Mucosa of rectum (tissue), 2 donors: Measurements from ENCODE around the gene HS3ST3A1.
"Not testable (repeated sequence)": the region's sequence is repeated elsewhere in the genome, so short reads cannot be mapped to it uniquely, and the experiment has no call there.

Source experiments
- H3K27ac ChIP-seq, 2 donors: one replicate each; pipeline ENCODE4 v1.7.0; 2013; ENCODE audit warnings: inconsistent platforms in 2 of 2, low read depth in 2 of 2, low read length in 2 of 2
- H3K27me3 ChIP-seq, 2 donors: one replicate each; pipeline ENCODE4 v1.7.0; 2013; ENCODE audit warnings: low read length in 2 of 2; ENCODE audit not compliant: control insufficient read depth in 2 of 2, insufficient read depth in 2 of 2
- H3K36me3 ChIP-seq, 2 donors: one replicate each; pipeline ENCODE4 v1.7.0; 2013; ENCODE audit warnings: low read length in 2 of 2; ENCODE audit not compliant: control insufficient read depth in 2 of 2, insufficient read depth in 2 of 2
- H3K4me1 ChIP-seq, 2 donors: one replicate each; pipeline ENCODE4 v1.7.0; 2013; ENCODE audit warnings: low read length in 2 of 2, mild to moderate bottlenecking in 1 of 2; ENCODE audit not compliant: control insufficient read depth in 2 of 2, insufficient read depth in 2 of 2
- H3K4me3 ChIP-seq, 2 donors: one replicate each; pipeline ENCODE4 v1.7.0; 2013; ENCODE audit warnings: low read length in 2 of 2
- H3K9ac ChIP-seq, 2 donors: one replicate each; pipeline ENCODE4 v1.7.0; 2013; ENCODE audit warnings: low read length in 2 of 2, low read depth in 1 of 2, mild to moderate bottlenecking in 1 of 2
- H3K9me3 ChIP-seq, 2 donors: one replicate each; pipeline ENCODE4 v1.7.0; 2013; ENCODE audit warnings: low read length in 2 of 2; ENCODE audit not compliant: control insufficient read depth in 2 of 2
- donor health status: healthy.
- donor health status: Normal muscosa, but diverticular disease.

The HS3ST3A1 gene

DNA sequence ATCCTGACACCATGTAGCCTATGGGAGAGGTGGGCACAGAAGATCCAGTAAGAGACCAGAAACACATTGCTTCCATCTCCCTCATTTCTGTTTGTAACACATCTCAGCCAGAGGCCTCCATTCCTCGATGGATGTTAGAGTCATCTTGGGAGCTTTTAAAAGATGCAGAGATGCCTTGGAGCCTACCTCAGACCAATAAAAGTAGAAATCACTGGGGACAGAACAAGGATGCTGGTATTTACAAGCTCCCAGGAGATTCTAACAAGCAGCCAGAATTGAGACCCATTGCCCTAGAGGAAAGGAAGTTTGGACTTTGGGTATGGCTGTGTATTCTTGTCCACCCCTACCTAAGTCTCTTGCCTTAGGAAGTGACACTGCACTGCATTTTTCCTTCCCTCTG is 40.8 kb downstream of the HS3ST3A1 start:
- Histone ChIP-seq H3K4me1 (no peaks in the 10 kb centered on the region), H3K27me3 (no peaks in the 10 kb centered on the region), H3K36me3 (no peaks in the 10 kb centered on the region), H3K9ac (no peak overlapping the region), H3K27ac (no peak overlapping the region), H3K4me3 (no peak overlapping the region), H3K9me3 (no peaks in the 10 kb centered on the region)

- no peak overlapping the region for H3K27ac ChIP-seq
Observed at GRCh38 chr17:13558588-13558987, 43.1 kb downstream of the HS3ST3A1 start.

GRCh38 chr17:13557077-13557476 is 44.7 kb downstream of the HS3ST3A1 start:
- H3K9ac ChIP-seq: no peak overlapping the region
- no peak overlapping the region for H3K4me3 ChIP-seq
- H3K27me3 ChIP-seq: no peaks in the 10 kb centered on the region
- H3K4me1 ChIP-seq: no peaks in the 10 kb centered on the region
- H3K27ac ChIP-seq: no peak overlapping the region
- H3K9me3 ChIP-seq: no peaks in the 10 kb centered on the region
- H3K36me3 ChIP-seq: no peaks in the 10 kb centered on the region

More at GRCh38 chr17:13558588-13558987, 43.1 kb downstream of the HS3ST3A1 start:
- Histone ChIP-seq H3K9ac (no peak overlapping the region), H3K27me3 (no peaks in the 10 kb centered on the region), H3K9me3 (no peaks in the 10 kb centered on the region), H3K4me3 (no peak overlapping the region), H3K36me3 (no peaks in the 10 kb centered on the region), H3K4me1 (no peaks in the 10 kb centered on the region)

- Histone ChIP-seq H3K9me3 (no peaks in the 10 kb centered on the region), H3K27me3 (no peaks in the 10 kb centered on the region), H3K9ac (no peak overlapping the region), H3K4me1 (no peaks in the 10 kb centered on the region), H3K4me3 (no peak overlapping the region), H3K36me3 (no peaks in the 10 kb centered on the region), H3K27ac (no peak overlapping the region)
Observed at GRCh38 chr17:13554231-13554630, 47.5 kb downstream of the HS3ST3A1 start.

DNA sequence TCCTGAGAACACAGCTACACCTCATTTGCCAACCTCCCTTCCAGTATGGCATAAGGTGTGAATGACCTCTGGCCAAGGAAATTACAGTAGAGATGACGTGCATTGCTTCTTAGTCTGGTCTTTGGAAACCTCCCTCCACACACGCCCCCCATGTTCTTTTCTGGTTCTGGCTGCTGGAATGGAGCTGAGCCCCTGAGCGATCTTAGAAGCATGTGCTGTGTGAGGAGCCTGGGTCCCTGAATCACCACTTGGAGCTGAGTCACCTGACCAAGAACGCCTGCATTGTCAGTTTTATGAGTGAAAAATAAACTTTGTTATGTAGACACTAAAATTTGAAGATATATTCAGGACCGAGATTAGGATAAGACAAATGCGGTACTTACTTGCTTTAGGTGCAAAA is 51.4 kb downstream of the HS3ST3A1 start:
- Histone ChIP-seq H3K4me3 (no peak overlapping the region), H3K9ac (no peak overlapping the region), H3K36me3 (no peaks in the 10 kb centered on the region), H3K27ac (no peak overlapping the region), H3K27me3 (no peaks in the 10 kb centered on the region), H3K9me3 (no peaks in the 10 kb centered on the region), H3K4me1 (no peaks in the 10 kb centered on the region)

GRCh38 chr17:13548576-13548975 is 53.2 kb downstream of the HS3ST3A1 start:
- not testable (repeated sequence) for H3K36me3 ChIP-seq, H3K4me3 ChIP-seq, H3K4me1 ChIP-seq, H3K27me3 ChIP-seq, H3K9ac ChIP-seq, H3K27ac ChIP-seq, H3K9me3 ChIP-seq

DNA sequence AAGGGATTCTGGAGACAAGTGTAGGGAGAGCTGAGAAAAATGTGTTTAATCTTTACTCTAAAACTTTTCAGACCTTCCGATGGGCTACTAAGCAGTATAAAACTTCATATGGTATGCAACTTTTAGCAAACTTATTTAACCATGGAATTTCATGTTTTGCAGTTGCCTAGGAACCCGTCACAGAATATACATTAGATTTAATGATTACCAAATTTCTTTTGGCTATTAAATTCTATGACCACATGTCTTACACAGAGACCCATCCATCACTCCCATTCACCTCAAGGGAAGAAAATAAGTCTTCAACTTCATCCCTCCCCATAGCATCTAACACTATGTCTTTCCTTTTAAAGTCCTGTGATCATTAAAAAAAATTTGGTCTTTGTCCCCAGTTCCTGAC is 54.9 kb downstream of the HS3ST3A1 start:
- H3K4me3 ChIP-seq: no peak overlapping the region

DNA sequence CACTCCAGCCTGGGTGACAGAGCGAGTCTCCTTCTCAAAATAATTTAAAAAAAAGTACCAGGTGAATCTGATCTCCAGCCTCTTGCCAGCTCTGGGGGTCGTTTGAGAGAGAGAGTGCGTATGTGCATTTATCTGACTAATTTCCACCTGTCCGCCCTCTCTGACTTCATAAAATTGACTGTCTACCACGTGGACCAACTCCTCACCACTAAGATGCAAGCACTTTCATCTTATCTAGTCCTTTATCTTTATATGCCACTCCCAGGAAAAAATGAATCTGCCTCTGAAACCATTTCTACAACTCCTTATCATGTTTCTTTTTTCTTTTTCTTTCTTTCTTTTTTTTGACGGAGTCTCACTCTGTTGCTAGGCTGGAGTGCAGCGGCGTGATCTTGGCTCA is 55.8 kb downstream of the HS3ST3A1 start:
- Histone ChIP-seq H3K9ac (no peak overlapping the region), H3K36me3 (no peaks in the 10 kb centered on the region), H3K4me1 (no peaks in the 10 kb centered on the region), H3K27ac (no peak overlapping the region), H3K9me3 (no peaks in the 10 kb centered on the region), H3K4me3 (no peak overlapping the region), H3K27me3 (no peaks in the 10 kb centered on the region)

More for the DNA sequence above, 54.9 kb downstream of the HS3ST3A1 start:
- Histone ChIP-seq H3K36me3 (no peaks in the 10 kb centered on the region), H3K9ac (no peak overlapping the region), H3K9me3 (no peaks in the 10 kb centered on the region), H3K27me3 (no peaks in the 10 kb centered on the region), H3K4me1 (no peaks in the 10 kb centered on the region), H3K27ac (no peak overlapping the region)

DNA sequence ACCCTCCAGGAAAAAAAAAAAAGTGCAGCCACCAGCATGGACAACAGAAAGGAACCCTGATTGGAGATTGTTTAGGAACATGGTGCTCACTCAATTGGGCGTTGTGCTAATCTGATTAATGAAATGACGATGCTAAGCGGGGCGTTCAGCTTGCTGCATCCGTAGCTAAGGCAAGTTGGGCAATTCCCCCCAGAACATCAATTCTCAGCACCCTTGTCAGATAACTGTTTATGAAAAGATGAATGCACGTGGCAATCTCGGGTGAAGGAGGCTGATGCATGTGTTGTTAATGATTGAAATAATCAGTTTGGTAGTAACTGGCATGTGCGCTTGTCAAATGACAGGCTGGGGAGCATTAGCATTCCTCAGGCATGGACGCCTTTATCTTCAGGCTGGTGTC is 57.0 kb downstream of the HS3ST3A1 start:
- Histone ChIP-seq H3K36me3 (no peaks in the 10 kb centered on the region), H3K4me1 (no peaks in the 10 kb centered on the region), H3K27me3 (no peaks in the 10 kb centered on the region), H3K4me3 (no peak overlapping the region), H3K27ac (no peak overlapping the region), H3K9me3 (no peaks in the 10 kb centered on the region), H3K9ac (no peak overlapping the region)

- H3K27me3 ChIP-seq: no peaks in the 10 kb centered on the region
- H3K4me1 ChIP-seq: no peaks in the 10 kb centered on the region
- H3K9me3 ChIP-seq: no peaks in the 10 kb centered on the region
- H3K36me3 ChIP-seq: no peaks in the 10 kb centered on the region
- no peak overlapping the region for H3K9ac ChIP-seq
- H3K27ac ChIP-seq: no peak overlapping the region
- H3K4me3 ChIP-seq: no peak overlapping the region
Observed at GRCh38 chr17:13544292-13544691, 57.4 kb downstream of the HS3ST3A1 start.

DNA sequence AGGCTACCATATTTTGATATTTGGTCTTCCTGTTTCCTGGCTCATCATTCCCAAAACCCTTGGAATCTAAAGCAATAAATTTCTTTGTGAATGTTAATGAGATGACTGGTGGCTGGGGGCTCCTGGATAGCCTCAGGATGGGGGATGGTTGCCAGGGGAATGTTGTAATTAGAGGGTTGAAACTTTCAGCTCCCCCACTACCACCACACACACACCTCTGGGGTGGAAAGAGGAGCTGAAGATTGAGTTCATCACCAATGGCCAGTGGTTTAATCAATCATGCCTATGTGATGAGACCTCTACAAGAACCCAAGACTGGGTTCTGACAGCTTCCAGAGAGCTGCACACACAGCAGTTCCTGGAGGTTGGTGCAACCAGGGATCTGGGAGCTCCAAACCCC is 59.1 kb downstream of the HS3ST3A1 start:
- H3K4me3 ChIP-seq: no peak overlapping the region
- H3K9ac ChIP-seq: no peak overlapping the region
- no peak overlapping the region for H3K27ac ChIP-seq
- H3K27me3 ChIP-seq: no peaks in the 10 kb centered on the region
- H3K36me3 ChIP-seq: no peaks in the 10 kb centered on the region
- no peaks in the 10 kb centered on the region for H3K9me3 ChIP-seq
- H3K4me1 ChIP-seq: no peaks in the 10 kb centered on the region
